OCI-LY3 (cell line): ENCODE measurements around the gene C6orf163.

Experiments
- H2AFZ ChIP-seq: fragments of 200-600, 300-600 bp; shearing (Covaris generic); 2 replicates; pipeline ENCODE4 v1.6.0; 2014; ENCODE audit warnings: antibody characterized with exemption, low read depth, low read length
- H3K27ac ChIP-seq: fragments of 200-600, 300-600 bp; sonication (generic); 2 replicates; pipeline ENCODE4 v1.5.1; 2014; ENCODE audit warnings: mild to moderate bottlenecking, low read length, moderate library complexity, mixed read lengths
- H3K27me3 ChIP-seq: fragments of 200-600, 300-600 bp; sonication (generic); 2 replicates; pipeline ENCODE4 v1.6.1; 2014; ENCODE audit warnings: low read depth, low read length, mixed read lengths
- H3K36me3 ChIP-seq: fragments of 200-600, 300-600 bp; sonication (generic); replicated peaks from 2 replicates; pipeline ENCODE3; 2014; ENCODE audit warnings: low read depth, low read length, mixed read lengths
- H3K4me1 ChIP-seq: fragments of 300-600, 200-600 bp; sonication (generic); 2 replicates; pipeline ENCODE4 v1.6.1; 2014; ENCODE audit warnings: low read length, mixed read lengths
- H3K4me2 ChIP-seq: fragments of 200-600, 300-600 bp; sonication (generic); 2 replicates; pipeline ENCODE4 v1.6.1; 2014; ENCODE audit warnings: low read length, mixed read lengths
- H3K4me3 ChIP-seq: fragments of 300-600, 200-600 bp; sonication (generic); 2 replicates; pipeline ENCODE4 v1.5.1; 2014; ENCODE audit warnings: antibody characterized with exemption, mild to moderate bottlenecking, low read length, moderate library complexity
- H3K79me2 ChIP-seq: fragments of 300-600, 200-600 bp; shearing (Covaris generic); 2 replicates; pipeline ENCODE4 v1.6.1; 2014; ENCODE audit warnings: mild to moderate bottlenecking, low read length, mixed read lengths
- H3K9ac ChIP-seq: fragments of 300-600, 200-600 bp; shearing (Covaris generic); 2 replicates; pipeline ENCODE4 v1.6.0; 2014; ENCODE audit warnings: mild to moderate bottlenecking, low read length, moderate library complexity
- H3K9me3 ChIP-seq: fragments of 200-600, 300-600 bp; shearing (Covaris generic); 2 replicates; pipeline ENCODE4 v1.6.1; 2014; ENCODE audit warnings: low read length, mixed read lengths; ENCODE audit not compliant: insufficient read depth
- H4K20me1 ChIP-seq: fragments of 200-600, 300-600 bp; sonication (generic); 2 replicates; pipeline ENCODE4 v1.6.1; 2016; ENCODE audit warnings: low read length, mixed read lengths; ENCODE audit not compliant: insufficient read depth
- CTCF ChIP-seq: fragments of 200-600, 300-600 bp; sonication (generic); IDR thresholded peaks from 2 replicates; pipeline ENCODE4 v1.5.1; 2014; ENCODE audit warnings: antibody characterized with exemption, low read length, low read depth
- EZH2phosphoT487 ChIP-seq: fragments of 200-600 bp; shearing (Covaris generic); IDR thresholded peaks from 2 replicates; pipeline ENCODE4 v1.6.1; 2018; ENCODE audit warnings: antibody characterized with exemption, mixed run types, low read depth

C6orf163 gene

GRCh38 chr6:87336367-87336766 lies 8.2 kb upstream of the C6orf163 start:
- Histone ChIP-seq H3K27ac (no peak overlapping the region), H3K9ac (no peak overlapping the region), H3K4me3 (no peak overlapping the region), H2AFZ (no peak overlapping the region), H3K9me3 (no peaks in the 10 kb centered on the region), H3K4me1 (no peaks in the 10 kb centered on the region), H3K27me3 (no peaks in the 10 kb centered on the region), H3K4me2 (no peak overlapping the region), H4K20me1 (no peaks in the 10 kb centered on the region), H3K36me3 (no peaks in the 10 kb centered on the region), H3K79me2 (no peaks in the 10 kb centered on the region)
- TF ChIP-seq CTCF (no peak), EZH2phosphoT487 (no peak)

GRCh38 chr6:87340230-87340629 lies 4.4 kb upstream of the C6orf163 start:
- no peak for TF ChIP-seq EZH2phosphoT487
- no peak for TF ChIP-seq CTCF
- Histone ChIP-seq H3K79me2 (no peaks in the 10 kb centered on the region), H3K9me3 (no peaks in the 10 kb centered on the region), H3K4me1 (no peaks in the 10 kb centered on the region), H3K4me2 (no peak overlapping the region), H3K27me3 (no peaks in the 10 kb centered on the region), H3K4me3 (no peak overlapping the region), H3K27ac (no peak overlapping the region), H3K9ac (no peak overlapping the region), H3K36me3 (no peaks in the 10 kb centered on the region), H4K20me1 (no peaks in the 10 kb centered on the region), H2AFZ (no peak overlapping the region)

GRCh38 chr6:87341158-87341557 lies 3.5 kb upstream of the C6orf163 start:
- Histone ChIP-seq H3K36me3 (no peaks in the 10 kb centered on the region), H3K4me1 (no peaks in the 10 kb centered on the region), H3K4me3 (no peak overlapping the region), H3K27me3 (no peaks in the 10 kb centered on the region), H2AFZ (no peak overlapping the region), H3K4me2 (no peak overlapping the region), H3K27ac (no peak overlapping the region), H3K79me2 (no peaks in the 10 kb centered on the region), H4K20me1 (no peaks in the 10 kb centered on the region), H3K9ac (no peak overlapping the region), H3K9me3 (no peaks in the 10 kb centered on the region)
- TF ChIP-seq CTCF: no peak
- TF ChIP-seq EZH2phosphoT487: no peak

GRCh38 chr6:87341899-87342298 lies 2.7 kb upstream of the C6orf163 start:
- no peaks in the 10 kb centered on the region for H4K20me1 ChIP-seq
- no peak overlapping the region for H3K4me2 ChIP-seq
- no peak overlapping the region for H3K27ac ChIP-seq
- no peaks in the 10 kb centered on the region for H3K27me3 ChIP-seq
- H3K9ac ChIP-seq: no peak overlapping the region
- no peaks in the 10 kb centered on the region for H3K36me3 ChIP-seq
- no peaks in the 10 kb centered on the region for H3K9me3 ChIP-seq
- no peak overlapping the region for H2AFZ ChIP-seq
- no peak overlapping the region for H3K4me3 ChIP-seq
- no peak for TF ChIP-seq CTCF
- TF ChIP-seq EZH2phosphoT487: no peak
- H3K79me2 ChIP-seq: no peaks in the 10 kb centered on the region
- H3K4me1 ChIP-seq: no peaks in the 10 kb centered on the region
